ENCODE results near the gene ASPDH. TPM values are rescaled to one million over a fixed set of nuclear protein-coding genes. Genes with fewer than 3 reads are reported as not detected.

Gene ASPDH
- total and polyA plus RNA-seq, 2 experiments from 2014 or later, result not detected

- 20% methylated on average over 23 to 28 of the region's 28 CpGs for WGBS, 2 experiments (ENCODE audit: low coverage in 1 of 2, low lambda C conversion rate in 2 of 2, missing lambda C conversion rate in 2 of 2)
- Histone ChIP-seq H2AFZ (peak overlapping the region; percentile 94), H3K9me2 (ENCODE audit: insufficient read depth) (no peaks in the 10 kb centered on the region), H3K4me2 (ENCODE audit: unreplicated experiment) (peak overlapping the region; percentile 86), H3F3A (ENCODE audit: insufficient read depth) (no peaks in the 10 kb centered on the region), H3K36me3 (ENCODE audit: low read depth) (no peaks in the 10 kb centered on the region), H3K79me2 (ENCODE audit: insufficient read depth) (no peaks in the 10 kb centered on the region), H3K27ac (no peak overlapping the region), H3K4me1 (ENCODE audit: insufficient read depth) (no peaks in the 10 kb centered on the region), H4K20me1 (ENCODE audit: insufficient read depth) (no peaks in the 10 kb centered on the region), H3K9ac (no peak overlapping the region), H3K27me3 (replicated peaks; ENCODE audit: insufficient read depth) (peaks cover 23% of the 10 kb centered on the region), H3K4me3 (no peak overlapping the region), H3K9me3 (ENCODE audit: low read depth) (no peaks in the 10 kb centered on the region)
- no peak for DNase-seq
- in situ Hi-C loops (cut with MboI), result no loop called here
- TF ChIP-seq EZH2phosphoT487 (IDR thresholded peaks at IDR 0.05; ENCODE audit: insufficient read depth, low read depth), result no peak
- no peak for TF ChIP-seq EZH2 (IDR thresholded peaks at IDR 0.05; ENCODE audit: insufficient read depth, poor library complexity, severe bottlenecking)
These were observed 42.0 kb upstream of the ASPDH start for GRCh38 chr19:50555450-50556281.

GRCh38 chr19:50555033-50555432, 41.3 kb upstream of the ASPDH start:
- H3K9ac ChIP-seq, result no peak overlapping the region
- in situ Hi-C loops (cut with MboI), result no loop called here
- no peaks in the 10 kb centered on the region for H3K9me3 ChIP-seq (ENCODE audit: low read depth)
- no peak for TF ChIP-seq EZH2phosphoT487 (IDR thresholded peaks at IDR 0.05; ENCODE audit: insufficient read depth, low read depth)
- no peak for TF ChIP-seq EZH2 (IDR thresholded peaks at IDR 0.05; ENCODE audit: insufficient read depth, poor library complexity, severe bottlenecking)
- H3F3A ChIP-seq (ENCODE audit: insufficient read depth), result no peaks in the 10 kb centered on the region
- H3K4me2 ChIP-seq (ENCODE audit: unreplicated experiment), result no peak overlapping the region
- H3K36me3 ChIP-seq (ENCODE audit: low read depth), result no peaks in the 10 kb centered on the region
- peaks cover 17% of the 10 kb centered on the region for H3K27me3 ChIP-seq (replicated peaks; ENCODE audit: insufficient read depth)
- H4K20me1 ChIP-seq (ENCODE audit: insufficient read depth), result no peaks in the 10 kb centered on the region
- no peaks in the 10 kb centered on the region for H3K79me2 ChIP-seq (ENCODE audit: insufficient read depth)
- H3K4me1 ChIP-seq (ENCODE audit: insufficient read depth), result no peaks in the 10 kb centered on the region
- no peak overlapping the region for H3K4me3 ChIP-seq
- H3K27ac ChIP-seq, result no peak overlapping the region
- DNase-seq, result no peak
- no peak overlapping the region for H2AFZ ChIP-seq
- H3K9me2 ChIP-seq (ENCODE audit: insufficient read depth), result no peaks in the 10 kb centered on the region
- WGBS, 2 experiments (ENCODE audit: low coverage in 1 of 2, low lambda C conversion rate in 2 of 2, missing lambda C conversion rate in 2 of 2), result 44 to 50% methylated on average over 12 of the region's 12 CpGs

- WGBS, 2 experiments (ENCODE audit: low coverage in 1 of 2, low lambda C conversion rate in 2 of 2, missing lambda C conversion rate in 2 of 2), result 74 to 80% methylated on average over 10 of the region's 10 CpGs
- H3K27me3 ChIP-seq (replicated peaks; ENCODE audit: insufficient read depth), result peaks cover 15% of the 10 kb centered on the region; the same call in 1 of the 2 replicates
- TF ChIP-seq EZH2 (IDR thresholded peaks at IDR 0.05; ENCODE audit: insufficient read depth, poor library complexity, severe bottlenecking) (no peak), EZH2phosphoT487 (IDR thresholded peaks at IDR 0.05; ENCODE audit: insufficient read depth, low read depth) (no peak)
These were observed 40.5 kb upstream of the ASPDH start for GRCh38 chr19:50554212-50554611.

GRCh38 chr19:50553134-50553703, 39.5 kb upstream of the ASPDH start:
- Histone ChIP-seq H3K9me3 (ENCODE audit: low read depth) (no peaks in the 10 kb centered on the region), H3F3A (ENCODE audit: insufficient read depth) (no peaks in the 10 kb centered on the region), H3K36me3 (ENCODE audit: low read depth) (no peaks in the 10 kb centered on the region), H3K4me2 (ENCODE audit: unreplicated experiment) (no peak overlapping the region), H3K27ac (no peak overlapping the region), H3K9ac (no peak overlapping the region), H4K20me1 (ENCODE audit: insufficient read depth) (no peaks in the 10 kb centered on the region), H3K9me2 (ENCODE audit: insufficient read depth) (no peaks in the 10 kb centered on the region), H3K4me3 (no peak overlapping the region), H2AFZ (no peak overlapping the region), H3K4me1 (ENCODE audit: insufficient read depth) (no peaks in the 10 kb centered on the region), H3K27me3 (replicated peaks; ENCODE audit: insufficient read depth) (peaks cover 15% of the 10 kb centered on the region; the same call in 1 of the 2 replicates), H3K79me2 (ENCODE audit: insufficient read depth) (no peaks in the 10 kb centered on the region)
- TF ChIP-seq EZH2 (IDR thresholded peaks at IDR 0.05; ENCODE audit: insufficient read depth, poor library complexity, severe bottlenecking) (no peak), EZH2phosphoT487 (IDR thresholded peaks at IDR 0.05; ENCODE audit: insufficient read depth, low read depth) (no peak)
- WGBS, 2 experiments (ENCODE audit: low coverage in 1 of 2, low lambda C conversion rate in 2 of 2, missing lambda C conversion rate in 2 of 2), result 58 to 61% methylated on average over 18 to 19 of the region's 19 CpGs
- in situ Hi-C loops (cut with MboI), result no loop called here
- no peak for DNase-seq

More at GRCh38 chr19:50554212-50554611, 40.5 kb upstream of the ASPDH start:
- no peaks in the 10 kb centered on the region for H3K9me2 ChIP-seq (ENCODE audit: insufficient read depth)
- H2AFZ ChIP-seq, result no peak overlapping the region
- H3F3A ChIP-seq (ENCODE audit: insufficient read depth), result no peaks in the 10 kb centered on the region
- H3K4me2 ChIP-seq (ENCODE audit: unreplicated experiment), result no peak overlapping the region
- H3K79me2 ChIP-seq (ENCODE audit: insufficient read depth), result no peaks in the 10 kb centered on the region
- H3K36me3 ChIP-seq (ENCODE audit: low read depth), result no peaks in the 10 kb centered on the region
- no peaks in the 10 kb centered on the region for H4K20me1 ChIP-seq (ENCODE audit: insufficient read depth)
- H3K4me1 ChIP-seq (ENCODE audit: insufficient read depth), result no peaks in the 10 kb centered on the region
- H3K27ac ChIP-seq, result no peak overlapping the region
- no peak overlapping the region for H3K9ac ChIP-seq
- H3K4me3 ChIP-seq, result no peak overlapping the region
- in situ Hi-C loops (cut with MboI), result no loop called here
- H3K9me3 ChIP-seq (ENCODE audit: low read depth), result no peaks in the 10 kb centered on the region
- DNase-seq, result no peak

Data from GM23248 (cell line).